Stimulated activated memory B cell treated with anti-CD40 and anti-IgM and Interleukin-4, amounts not matched to agents 10 μg/mL and 1 μg/mL and 100 μg/mL, for 72 hours (primary cell): ENCODE results near the gene SCN2B.

ENCODE experiments used
- ATAC-seq: fragments of 150-1000 bp; cut with Tn5 transposase; 2 replicates; pipeline ENCODE4 v1.10.0; 2021
- H3K27ac Mint-ChIP-seq: one replicate; pipeline ENCODE4 v1.8.0; 2022; ENCODE audit warnings: mild to moderate bottlenecking, mixed read lengths
- H3K27me3 Mint-ChIP-seq: one replicate; pipeline ENCODE4 v1.8.0; 2022; ENCODE audit warnings: mixed read lengths
- H3K36me3 Mint-ChIP-seq: one replicate; pipeline ENCODE4 v1.8.0; 2022; ENCODE audit warnings: mixed read lengths
- H3K4me1 Mint-ChIP-seq: one replicate; pipeline ENCODE4 v1.8.0; 2022; ENCODE audit warnings: mixed read lengths
- H3K4me3 Mint-ChIP-seq: one replicate; pipeline ENCODE4 v1.8.0; 2022; ENCODE audit warnings: mild to moderate bottlenecking, moderate library complexity, mixed read lengths
- H3K9me3 Mint-ChIP-seq: one replicate; pipeline ENCODE4 v1.8.0; 2022; ENCODE audit warnings: mixed read lengths

The SCN2B gene

DNA sequence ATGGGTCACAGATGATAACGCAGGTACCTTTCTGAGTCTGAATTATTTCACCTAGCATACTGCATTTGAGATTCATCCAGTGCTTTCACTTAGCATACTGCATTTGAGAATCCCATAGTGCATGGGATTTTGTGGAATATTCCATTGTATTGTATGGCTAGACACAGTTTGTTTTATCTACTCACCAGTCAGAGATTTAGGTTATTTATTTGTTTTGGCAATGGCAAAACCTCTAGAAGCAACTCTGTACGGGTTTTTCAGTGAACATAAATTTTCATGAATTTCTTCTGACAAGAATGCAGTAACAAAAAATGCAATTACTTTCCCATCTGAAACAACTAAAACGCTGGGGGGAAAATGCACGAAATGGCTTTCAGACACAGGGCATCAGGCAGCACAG lies 48.1 kb downstream of the SCN2B start:
- no peaks in the 10 kb centered on the region for H3K36me3 Mint-ChIP-seq
- peaks cover 26% of the 10 kb centered on the region for H3K27me3 Mint-ChIP-seq
- peaks cover 6% of the 10 kb centered on the region for H3K4me1 Mint-ChIP-seq
- ATAC-seq = no peak
- H3K9me3 Mint-ChIP-seq = no peaks in the 10 kb centered on the region
- H3K4me3 Mint-ChIP-seq = no peak overlapping the region
- no peak overlapping the region for H3K27ac Mint-ChIP-seq

DNA sequence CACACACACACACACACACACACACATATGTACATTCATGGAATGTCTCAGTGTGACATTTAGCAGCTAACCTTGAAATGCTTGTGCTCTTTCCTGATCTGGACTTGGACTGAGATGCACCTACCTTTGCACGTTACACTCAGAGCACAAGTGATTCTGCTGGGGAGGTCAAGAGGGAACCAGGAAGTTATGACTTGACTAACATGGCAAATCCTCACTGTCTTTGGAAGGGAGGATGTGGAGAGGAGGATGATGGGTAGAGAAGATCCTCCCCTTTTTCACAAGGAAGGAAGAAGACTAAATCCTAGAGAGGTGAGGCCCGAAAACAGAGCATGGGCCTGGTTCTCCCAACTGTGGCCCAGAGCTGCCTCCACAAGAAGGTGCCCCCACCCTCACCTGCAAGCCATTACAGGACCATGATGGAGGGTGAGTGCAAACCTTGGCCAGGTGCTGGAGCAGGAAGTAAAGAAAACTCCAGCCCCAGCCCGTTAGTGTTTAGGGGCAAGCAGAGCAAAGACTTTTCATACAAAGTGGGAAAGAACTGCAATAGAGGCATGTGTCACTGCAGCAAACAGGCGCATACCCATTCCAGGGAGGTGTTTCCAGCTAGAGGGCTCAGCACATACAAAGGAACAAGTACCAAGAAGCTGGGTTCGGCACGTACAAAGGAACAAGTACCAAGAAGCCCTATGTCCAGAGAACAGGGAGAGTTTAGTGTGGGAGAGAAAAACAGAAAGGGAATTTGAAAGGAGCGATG lies 50.2 kb downstream of the SCN2B start:
- H3K27ac Mint-ChIP-seq = peak overlapping the region; percentile 31
- no peak overlapping the region for H3K4me3 Mint-ChIP-seq
- H3K9me3 Mint-ChIP-seq = no peaks in the 10 kb centered on the region
- peak; percentile 69 for ATAC-seq
- peaks cover 6% of the 10 kb centered on the region for H3K4me1 Mint-ChIP-seq
- H3K36me3 Mint-ChIP-seq = no peaks in the 10 kb centered on the region
- peaks cover 26% of the 10 kb centered on the region for H3K27me3 Mint-ChIP-seq

DNA sequence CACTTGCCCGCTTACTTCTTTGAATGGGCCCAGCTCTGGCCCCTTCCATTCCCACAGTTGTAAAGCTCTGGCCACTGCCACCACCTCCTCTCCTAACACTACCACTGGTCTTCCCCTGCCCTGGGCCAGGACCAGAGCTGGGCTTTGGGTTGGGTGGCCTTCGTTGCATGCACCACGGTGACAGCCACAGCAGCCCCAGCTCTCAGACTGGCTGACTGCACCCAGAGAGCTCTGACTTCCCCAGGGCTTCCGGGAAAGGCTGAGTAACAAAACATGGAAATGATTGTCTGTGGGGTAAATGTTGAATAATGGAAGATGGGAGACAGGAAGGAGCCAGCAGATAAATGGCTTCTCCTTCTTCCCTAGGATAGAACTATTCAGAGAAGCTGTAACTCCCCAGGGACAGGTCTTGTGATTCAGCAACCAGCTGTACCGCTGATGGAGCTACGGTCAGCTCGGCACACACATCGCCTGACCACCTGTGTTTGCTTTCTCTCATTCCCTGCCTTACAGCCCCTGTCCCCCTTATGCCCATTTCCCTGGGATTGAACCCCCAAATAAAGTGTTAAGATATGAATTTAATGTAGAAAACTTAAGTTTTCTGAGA lies 51.4 kb downstream of the SCN2B start:
- no peaks in the 10 kb centered on the region for H3K36me3 Mint-ChIP-seq
- H3K27ac Mint-ChIP-seq = no peak overlapping the region
- peaks cover 26% of the 10 kb centered on the region for H3K27me3 Mint-ChIP-seq
- peaks cover 6% of the 10 kb centered on the region for H3K9me3 Mint-ChIP-seq
- no peak overlapping the region for H3K4me3 Mint-ChIP-seq
- ATAC-seq = no peak
- H3K4me1 Mint-ChIP-seq = peaks cover 6% of the 10 kb centered on the region

DNA sequence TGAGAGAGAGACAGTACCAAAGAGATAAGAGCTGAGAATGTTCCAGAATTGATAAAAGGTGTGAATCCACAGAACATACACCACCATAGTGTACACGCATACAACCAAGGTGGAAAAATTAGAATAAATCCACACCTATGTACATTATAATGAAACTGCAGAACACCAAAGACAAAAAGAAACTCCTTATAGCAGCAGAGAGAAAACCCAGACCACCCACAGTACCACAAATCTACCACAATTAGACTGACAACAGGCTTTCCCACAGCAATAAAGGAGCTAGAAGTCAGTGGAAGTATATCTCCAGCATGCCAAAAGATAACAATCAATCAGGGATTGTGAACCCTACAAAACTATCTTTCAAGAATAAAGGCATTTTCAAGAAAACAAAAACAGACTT lies 55.6 kb downstream of the SCN2B start:
- peaks cover 25% of the 10 kb centered on the region for H3K4me1 Mint-ChIP-seq
- ATAC-seq = no peak

DNA sequence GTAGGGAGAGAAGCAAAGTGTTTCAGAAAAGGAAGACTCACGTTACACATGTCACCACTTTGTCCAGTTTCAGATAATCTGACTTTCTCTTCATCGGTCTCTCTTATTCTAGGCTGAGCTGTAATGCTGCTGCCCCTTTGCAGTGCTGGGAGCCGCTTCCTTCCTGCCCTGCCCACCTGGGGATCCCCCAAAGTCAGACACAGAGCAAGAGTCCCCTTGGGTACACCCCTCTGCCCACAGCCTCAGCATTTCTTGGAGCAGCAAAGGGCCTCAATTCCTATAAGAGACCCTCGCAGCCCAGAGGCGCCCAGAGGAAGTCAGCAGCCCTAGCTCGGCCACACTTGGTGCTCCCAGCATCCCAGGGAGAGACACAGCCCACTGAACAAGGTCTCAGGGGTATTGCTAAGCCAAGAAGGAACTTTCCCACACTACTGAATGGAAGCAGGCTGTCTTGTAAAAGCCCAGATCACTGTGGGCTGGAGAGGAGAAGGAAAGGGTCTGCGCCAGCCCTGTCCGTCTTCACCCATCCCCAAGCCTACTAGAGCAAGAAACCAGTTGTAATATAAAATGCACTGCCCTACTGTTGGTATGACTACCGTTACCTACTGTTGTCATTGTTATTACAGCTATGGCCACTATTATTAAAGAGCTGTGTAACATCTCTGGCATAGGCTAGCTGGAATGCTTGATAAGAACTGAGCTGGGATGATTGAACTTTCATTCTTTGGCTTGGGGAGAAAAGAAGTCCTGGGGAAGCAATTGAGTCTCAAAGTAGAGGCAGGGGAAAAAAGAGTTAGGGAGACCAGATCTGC lies 58.4 kb downstream of the SCN2B start:
- Mint-ChIP-seq H3K27me3 (peaks cover 20% of the 10 kb centered on the region), H3K27ac (peak overlapping the region; percentile 13), H3K4me3 (no peak overlapping the region), H3K36me3 (no peaks in the 10 kb centered on the region), H3K9me3 (peaks cover 6% of the 10 kb centered on the region), H3K4me1 (peaks cover 31% of the 10 kb centered on the region)
- ATAC-seq = peak; percentile 88

More for the DNA sequence above, 55.6 kb downstream of the SCN2B start:
- Mint-ChIP-seq H3K27me3 (no peaks in the 10 kb centered on the region), H3K4me3 (no peak overlapping the region), H3K27ac (no peak overlapping the region), H3K36me3 (no peaks in the 10 kb centered on the region), H3K9me3 (peaks cover 6% of the 10 kb centered on the region)

DNA sequence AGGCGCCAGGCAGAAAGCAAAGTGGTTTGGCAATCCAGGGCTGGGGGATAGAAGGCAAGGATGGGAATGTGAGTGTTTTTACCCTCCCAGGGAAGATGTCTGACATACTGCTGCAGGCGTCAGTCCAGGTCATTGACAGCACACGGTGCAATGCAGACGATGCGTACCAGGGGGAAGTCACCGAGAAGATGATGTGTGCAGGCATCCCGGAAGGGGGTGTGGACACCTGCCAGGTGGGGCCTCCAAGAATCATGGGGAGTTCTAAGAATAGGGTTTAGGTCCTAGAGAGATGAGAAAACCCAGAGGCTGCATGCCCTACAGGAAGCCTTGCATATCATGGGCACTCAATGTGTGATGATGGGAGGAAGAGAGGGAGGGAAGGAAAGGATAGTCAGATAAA lies 61.4 kb downstream of the SCN2B start:
- H3K36me3 Mint-ChIP-seq = no peaks in the 10 kb centered on the region
- H3K4me1 Mint-ChIP-seq = peaks cover 31% of the 10 kb centered on the region
- H3K27me3 Mint-ChIP-seq = peaks cover 36% of the 10 kb centered on the region
- no peak overlapping the region for H3K4me3 Mint-ChIP-seq
- no peaks in the 10 kb centered on the region for H3K9me3 Mint-ChIP-seq
- ATAC-seq = no peak
- H3K27ac Mint-ChIP-seq = no peak overlapping the region

DNA sequence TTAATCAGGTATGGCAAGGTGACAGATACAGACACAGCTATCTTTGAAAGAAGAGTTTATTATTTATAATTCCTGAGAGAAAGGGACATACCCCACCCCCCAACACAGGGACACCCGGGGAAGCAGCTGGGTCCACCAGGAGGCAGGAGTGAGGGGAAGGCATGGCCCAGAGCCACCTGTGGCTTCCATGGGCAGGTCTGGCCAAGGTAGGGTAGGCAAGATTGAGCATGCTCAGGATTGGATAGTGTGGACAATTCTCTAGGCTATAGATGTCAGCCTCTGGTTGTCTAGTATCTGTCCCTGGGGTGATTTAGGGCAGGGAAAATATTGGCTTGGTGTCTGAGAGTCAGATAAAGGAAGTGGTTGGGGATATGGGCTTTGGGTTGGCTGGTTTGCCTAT lies 62.2 kb downstream of the SCN2B start:
- no peak for ATAC-seq
- H3K4me1 Mint-ChIP-seq = peaks cover 31% of the 10 kb centered on the region
- H3K36me3 Mint-ChIP-seq = no peaks in the 10 kb centered on the region

DNA sequence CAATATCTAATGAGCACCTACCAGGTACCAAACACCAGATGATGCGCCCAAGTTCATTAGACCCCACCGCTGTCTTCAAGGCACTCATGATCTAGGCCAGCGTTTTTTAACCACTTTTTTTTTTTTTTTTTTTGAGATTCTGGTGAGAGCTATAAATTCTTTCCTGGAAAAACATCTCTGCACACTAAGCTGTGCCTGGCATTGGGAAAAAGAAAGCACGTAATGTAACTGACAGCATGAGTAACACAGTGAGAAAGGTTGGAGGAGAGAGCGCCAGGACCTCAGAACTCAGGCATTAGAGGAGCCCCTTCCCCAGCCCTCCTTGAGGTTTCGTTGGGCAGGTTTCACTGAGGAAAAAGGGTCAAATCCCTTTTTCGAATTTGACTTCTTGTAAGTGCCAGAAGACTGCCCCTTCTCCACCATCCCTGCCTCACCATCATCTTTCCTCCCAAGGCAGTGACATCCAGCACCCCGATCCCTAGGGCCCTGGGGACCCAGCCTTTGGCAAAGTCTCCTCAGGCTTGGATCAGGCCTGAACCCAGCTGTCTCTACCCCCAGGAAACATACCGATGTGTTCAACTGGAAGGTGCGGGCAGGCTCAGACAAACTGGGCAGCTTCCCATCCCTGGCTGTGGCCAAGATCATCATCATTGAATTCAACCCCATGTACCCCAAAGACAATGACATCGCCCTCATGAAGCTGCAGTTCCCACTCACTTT lies 63.6 kb downstream of the SCN2B start:
- no peaks in the 10 kb centered on the region for H3K36me3 Mint-ChIP-seq
- no peaks in the 10 kb centered on the region for H3K9me3 Mint-ChIP-seq
- H3K4me1 Mint-ChIP-seq = peaks cover 23% of the 10 kb centered on the region
- H3K4me3 Mint-ChIP-seq = no peak overlapping the region
- peaks cover 36% of the 10 kb centered on the region for H3K27me3 Mint-ChIP-seq
- no peak overlapping the region for H3K27ac Mint-ChIP-seq
- no peak for ATAC-seq

More for the DNA sequence above, 62.2 kb downstream of the SCN2B start:
- H3K4me3 Mint-ChIP-seq = no peak overlapping the region
- peaks cover 36% of the 10 kb centered on the region for H3K27me3 Mint-ChIP-seq
- no peak overlapping the region for H3K27ac Mint-ChIP-seq
- H3K9me3 Mint-ChIP-seq = no peaks in the 10 kb centered on the region
